Endothelial cell (in vitro differentiated cells): ENCODE data around the gene SDK2. TPM values are rescaled to one million over a fixed set of nuclear protein-coding genes. Genes with fewer than 3 reads are reported as not detected.

ENCODE experiments used
- DNase-seq: peaks from one replicate; pipeline ENCODE4 v3.0.0; 2021; ENCODE audit warnings: low spot score
- H3K27ac Mint-ChIP-seq: one replicate; pipeline ENCODE4 v1.8.0; 2021; ENCODE audit warnings: mixed read lengths, inconsistent platforms; ENCODE audit not compliant: unreplicated experiment
- H3K27me3 Mint-ChIP-seq: one replicate; pipeline ENCODE4 v1.8.0; 2021; ENCODE audit warnings: mild to moderate bottlenecking, moderate library complexity, mixed read lengths, inconsistent platforms; ENCODE audit not compliant: unreplicated experiment
- H3K36me3 Mint-ChIP-seq: one replicate; pipeline ENCODE4 v1.8.0; 2021; ENCODE audit warnings: mild to moderate bottlenecking, low read depth, mixed read lengths, inconsistent platforms; ENCODE audit not compliant: unreplicated experiment
- H3K4me1 Mint-ChIP-seq: one replicate; pipeline ENCODE4 v1.8.0; 2021; ENCODE audit warnings: mild to moderate bottlenecking, mixed read lengths, inconsistent platforms; ENCODE audit not compliant: unreplicated experiment
- H3K4me3 Mint-ChIP-seq: one replicate; pipeline ENCODE4 v1.8.0; 2021; ENCODE audit warnings: mild to moderate bottlenecking, mixed read lengths, inconsistent platforms; ENCODE audit not compliant: unreplicated experiment
- H3K9me3 Mint-ChIP-seq: one replicate; pipeline ENCODE4 v1.8.0; 2021; ENCODE audit warnings: mixed read lengths, inconsistent platforms; ENCODE audit not compliant: unreplicated experiment
- total RNA-seq: library from RNA; stranded (reverse); fragmentation: NEBNext Ultra II Directional; extraction: Animal tissue kit (Norgen Biotek cat#: 25700); gene quantifications from one replicate; pipeline ENCODE4 v1.2.1, GENCODE V29; 2021; ENCODE audit not compliant: unreplicated experiment
- TF ChIP-seq, protein P1 (sequence below): fragments of 200-600 bp; sonication (generic); IDR thresholded peaks from one replicate; pipeline ENCODE4 v1.5.0; 2021; ENCODE audit warnings: antibody characterized with exemption; ENCODE audit not compliant: unreplicated experiment

The SDK2 gene
- total RNA-seq, 1 donor from 2014 or later, result 2.4 TPM

DNA sequence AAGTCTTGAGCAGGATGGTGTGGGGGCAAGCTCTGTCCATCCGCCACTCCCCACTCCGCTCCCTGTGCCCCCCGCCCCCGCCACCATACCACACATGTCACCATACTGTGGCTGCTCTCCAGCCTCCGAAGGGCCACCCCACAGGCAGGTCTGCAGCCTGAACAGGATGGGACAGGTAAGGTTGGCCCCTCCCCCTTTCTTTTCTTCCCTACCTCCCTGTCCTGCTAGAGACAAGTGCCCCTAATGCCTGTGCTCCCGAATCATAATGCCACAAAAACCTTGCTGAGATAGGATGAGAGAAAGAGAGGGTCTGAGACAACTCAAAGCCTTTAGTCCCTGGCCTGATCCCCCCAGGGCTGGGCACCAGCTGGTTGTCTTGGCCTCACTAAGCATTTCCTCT, 84.7 kb downstream of the SDK2 start:
- no peak for DNase-seq
- Mint-ChIP-seq H3K27me3 (peaks cover 4% of the 10 kb centered on the region), H3K27ac (no peak overlapping the region), H3K4me3 (no peak overlapping the region), H3K4me1 (peaks cover 8% of the 10 kb centered on the region), H3K9me3 (no peaks in the 10 kb centered on the region), H3K36me3 (no peaks in the 10 kb centered on the region)
- TF ChIP-seq, protein P1, sequence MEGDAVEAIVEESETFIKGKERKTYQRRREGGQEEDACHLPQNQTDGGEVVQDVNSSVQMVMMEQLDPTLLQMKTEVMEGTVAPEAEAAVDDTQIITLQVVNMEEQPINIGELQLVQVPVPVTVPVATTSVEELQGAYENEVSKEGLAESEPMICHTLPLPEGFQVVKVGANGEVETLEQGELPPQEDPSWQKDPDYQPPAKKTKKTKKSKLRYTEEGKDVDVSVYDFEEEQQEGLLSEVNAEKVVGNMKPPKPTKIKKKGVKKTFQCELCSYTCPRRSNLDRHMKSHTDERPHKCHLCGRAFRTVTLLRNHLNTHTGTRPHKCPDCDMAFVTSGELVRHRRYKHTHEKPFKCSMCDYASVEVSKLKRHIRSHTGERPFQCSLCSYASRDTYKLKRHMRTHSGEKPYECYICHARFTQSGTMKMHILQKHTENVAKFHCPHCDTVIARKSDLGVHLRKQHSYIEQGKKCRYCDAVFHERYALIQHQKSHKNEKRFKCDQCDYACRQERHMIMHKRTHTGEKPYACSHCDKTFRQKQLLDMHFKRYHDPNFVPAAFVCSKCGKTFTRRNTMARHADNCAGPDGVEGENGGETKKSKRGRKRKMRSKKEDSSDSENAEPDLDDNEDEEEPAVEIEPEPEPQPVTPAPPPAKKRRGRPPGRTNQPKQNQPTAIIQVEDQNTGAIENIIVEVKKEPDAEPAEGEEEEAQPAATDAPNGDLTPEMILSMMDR, result no peak

GRCh38 chr17:73555199-73555960, 88.9 kb downstream of the SDK2 start:
- Mint-ChIP-seq H3K36me3 (no peaks in the 10 kb centered on the region), H3K4me3 (no peak overlapping the region), H3K27me3 (peaks cover 10% of the 10 kb centered on the region), H3K9me3 (no peaks in the 10 kb centered on the region), H3K4me1 (peaks cover 8% of the 10 kb centered on the region), H3K27ac (no peak overlapping the region)
- TF ChIP-seq, protein P1, result no peak
- DNase-seq, result no peak

GRCh38 chr17:73554498-73554897, 89.7 kb downstream of the SDK2 start:
- no peaks in the 10 kb centered on the region for H3K36me3 Mint-ChIP-seq
- no peak overlapping the region for H3K27ac Mint-ChIP-seq
- no peak overlapping the region for H3K4me3 Mint-ChIP-seq
- TF ChIP-seq, protein P1, result no peak
- DNase-seq, result no peak
- H3K4me1 Mint-ChIP-seq, result peaks cover 8% of the 10 kb centered on the region
- peaks cover 11% of the 10 kb centered on the region for H3K27me3 Mint-ChIP-seq
- no peaks in the 10 kb centered on the region for H3K9me3 Mint-ChIP-seq

- Mint-ChIP-seq H3K27ac (no peak overlapping the region), H3K27me3 (peaks cover 11% of the 10 kb centered on the region), H3K36me3 (no peaks in the 10 kb centered on the region), H3K4me1 (peaks cover 3% of the 10 kb centered on the region), H3K4me3 (no peak overlapping the region), H3K9me3 (no peaks in the 10 kb centered on the region)
- TF ChIP-seq, protein P1, result no peak
- DNase-seq, result no peak
Measured at GRCh38 chr17:73553311-73553710, 90.9 kb downstream of the SDK2 start.

DNA sequence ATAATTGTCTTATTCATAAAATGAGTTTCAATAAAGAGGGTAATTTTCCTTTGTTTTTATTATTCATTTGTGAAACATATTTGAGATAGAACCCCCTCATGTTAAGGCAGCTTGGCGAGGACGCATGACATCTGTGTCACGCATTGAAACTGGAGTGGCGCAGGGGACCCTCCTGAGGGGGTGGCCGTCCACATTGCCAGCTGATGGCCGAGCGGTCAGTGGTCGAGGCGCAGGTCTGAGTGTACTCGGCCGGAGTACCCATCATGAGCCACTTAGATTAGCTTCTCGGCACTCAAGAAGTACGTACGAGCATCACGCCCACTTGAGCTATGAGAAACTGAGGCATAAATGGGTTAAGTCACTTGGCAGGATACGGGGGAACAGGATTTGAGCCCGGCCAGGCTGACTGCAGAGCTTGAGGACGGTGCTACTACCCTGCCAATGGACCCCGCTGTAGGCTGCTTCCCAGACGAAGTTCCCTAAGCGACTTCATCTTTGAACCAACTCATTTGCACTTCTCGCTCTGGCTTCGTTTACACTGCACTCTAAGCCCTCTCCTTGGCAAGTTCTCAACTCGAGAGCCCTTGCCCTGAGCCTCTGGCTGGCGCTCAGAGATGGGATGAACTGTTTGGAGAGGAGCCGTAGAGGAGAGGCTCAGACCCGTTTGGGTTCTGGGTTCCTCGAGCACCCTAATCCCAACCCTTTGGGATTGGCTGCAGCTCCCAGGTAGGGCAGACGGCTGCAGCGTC, 91.8 kb downstream of the SDK2 start:
- Mint-ChIP-seq H3K4me3 (no peak overlapping the region), H3K36me3 (no peaks in the 10 kb centered on the region), H3K9me3 (no peaks in the 10 kb centered on the region), H3K27ac (no peak overlapping the region), H3K4me1 (peaks cover under 1% of the 10 kb centered on the region), H3K27me3 (peaks cover 11% of the 10 kb centered on the region)
- DNase-seq, result no peak
- TF ChIP-seq, protein P1, result no peak
